HepG2 (cell line): ENCODE measurements around the gene IFRD1. TPM values are rescaled to one million over a fixed set of nuclear protein-coding genes. Genes with fewer than 3 reads are reported as not detected.

ENCODE experiments used
- ATAC-seq: fragments of 200-7000 bp; cut with Tn5 transposase; 3 replicates; pipeline ENCODE4 v1.9.1; 2020; ENCODE audit warnings: mild to moderate bottlenecking, moderate library complexity
- BruUV-seq: library from RNA; stranded (reverse); fragments of 400-500 nt; replicated peaks from 2 replicates; lab custom pipeline; 2021; lab: Mats Ljungman, UMichigan
- CTCF ChIA-PET: fragments of 300-600 bp; formaldehyde crosslinking; extraction: SDS; loops from one replicate; lab custom pipeline; 2021; ENCODE audit warnings: low total read pairs, inconsistent platforms, low intra/inter-chr PET ratio; lab: Yijun Ruan, JAX
- POLR2A ChIA-PET: fragments of 350-600 bp; sonication (Branson Sonifier 250); formaldehyde crosslinking; loops from one replicate; lab custom pipeline; 2020; ENCODE audit warnings: antibody characterized with exemption, inconsistent platforms; lab: Yijun Ruan, JAX
- DNase-seq: peaks from one replicate; pipeline ENCODE4 v3.0.0-alpha.2; 2015; ENCODE audit warnings: low spot score
- FAIRE-seq: peaks from 3 replicates; lab custom pipeline; 2011; peaks lifted over from hg19 to GRCh38; lab: Jason Lieb, UNC
- H2AFZ ChIP-seq: one replicate; pipeline ENCODE4 v1.6.1; 2011; ENCODE audit warnings: low read length, inconsistent platforms
- H3K27ac ChIP-seq: fragments of 300-600 bp; 3 replicates; pipeline ENCODE4 v1.8.0; 2011; ENCODE audit warnings: mixed run types, mild to moderate bottlenecking, mixed read lengths, low read length, inconsistent platforms; ENCODE audit not compliant: insufficient read depth; ENCODE audit errors: extremely low read length
- H3K27me3 ChIP-seq, 2 experiments: fragments of 200-600 bp in 1 of 2; 2 replicates in 1 of 2; 3 replicates in 1 of 2; pipeline versions ENCODE4 v1.6.0 to v1.8.0; 2011; ENCODE audit warnings: low read length in 2 of 2, mild to moderate bottlenecking in 2 of 2, moderate library complexity in 2 of 2, inconsistent platforms in 1 of 2; ENCODE audit not compliant: insufficient read depth in 2 of 2, control insufficient read depth in 1 of 2
- H3K36me3 ChIP-seq, 2 experiments: fragments of 200-600 bp in 1 of 2; replicated peaks in 1 of 2; 2 replicates in 1 of 2; 3 replicates in 1 of 2; pipeline versions ENCODE4 v1.5.1 to v1.8.0; 2011; ENCODE audit warnings: low read length in 2 of 2, inconsistent platforms in 1 of 2; ENCODE audit not compliant: insufficient read depth in 2 of 2, control insufficient read depth in 1 of 2
- H3K4me1 ChIP-seq: 2 replicates; pipeline ENCODE4 v1.5.1; 2012; ENCODE audit warnings: low read length, inconsistent platforms; ENCODE audit not compliant: insufficient read depth
- H3K4me2 ChIP-seq: 2 replicates; pipeline ENCODE4 v1.6.0; 2011; ENCODE audit warnings: low read depth, low read length, inconsistent platforms
- H3K4me3 ChIP-seq, 3 experiments: fragments of 200-600 bp in 1 of 3; sonication (generic), shearing (Covaris generic) in 1 of 3; replicated peaks in 1 of 3; 2 replicates each; pipeline ENCODE4 v1.5.1; 2011 to 2016; ENCODE audit warnings: low read length in 3 of 3, inconsistent platforms in 2 of 3, low read depth in 2 of 3, mild to moderate bottlenecking in 2 of 3, control low read depth in 1 of 3, mixed read lengths in 1 of 3; ENCODE audit not compliant: insufficient read depth in 1 of 3
- H3K79me2 ChIP-seq: one replicate; pipeline ENCODE4 v1.6.1; 2011; ENCODE audit warnings: low read length, inconsistent platforms; ENCODE audit not compliant: insufficient read depth
- H3K9ac ChIP-seq: 2 replicates; pipeline ENCODE4 v1.6.0; 2011; ENCODE audit warnings: mild to moderate bottlenecking, low read depth, low read length, inconsistent platforms; ENCODE audit not compliant: insufficient read depth
- H3K9me3 ChIP-seq: 2 replicates; pipeline ENCODE4 v1.5.1; 2012; ENCODE audit warnings: mild to moderate bottlenecking, low read length
- H4K20me1 ChIP-seq: 2 replicates; pipeline ENCODE4 v1.6.0; 2011; ENCODE audit warnings: inconsistent platforms, mild to moderate bottlenecking, low read length, moderate library complexity; ENCODE audit not compliant: insufficient read depth
- BRCA1 ChIP-seq: sonication (generic); formaldehyde crosslinking; IDR thresholded peaks from 2 replicates; pipeline ENCODE4 v1.4.0; 2020; ENCODE audit warnings: missing genetic modification reagents
- FOXA1 ChIP-seq, 2 experiments: fragments of 450-650 bp in 1 of 2; sonication (generic) in 1 of 2; formaldehyde crosslinking in 1 of 2; IDR thresholded peaks; 2 replicates each; pipeline versions ENCODE4 v1.4.0 to v1.6.1; 2016 to 2020; ENCODE audit warnings: missing genetic modification reagents in 1 of 2
- GATAD1 ChIP-seq: IDR thresholded peaks from 2 replicates; pipeline ENCODE4 v1.6.1; 2016; ENCODE audit warnings: missing genetic modification reagents, missing compliant biosample characterization
- HOXA5 ChIP-seq: sonication (generic); formaldehyde crosslinking; IDR thresholded peaks from 2 replicates; pipeline ENCODE4 v1.4.0; 2020; ENCODE audit warnings: missing genetic modification reagents
- KDM2A ChIP-seq: sonication (generic); formaldehyde crosslinking; IDR thresholded peaks from 2 replicates; pipeline ENCODE4 v1.4.0; 2020; ENCODE audit warnings: low read depth, missing genetic modification reagents, borderline replicate concordance
- MAFG ChIP-seq: sonication (generic); formaldehyde crosslinking; IDR thresholded peaks from 2 replicates; pipeline ENCODE4 v1.5.1; 2020; ENCODE audit warnings: mild to moderate bottlenecking, missing genetic modification reagents
- SALL2 ChIP-seq: sonication (generic); formaldehyde crosslinking; IDR thresholded peaks from 2 replicates; pipeline ENCODE4 v1.8.1; 2023; ENCODE audit warnings: mild to moderate bottlenecking, missing genetic modification reagents, inconsistent platforms
- SOX5 ChIP-seq: IDR thresholded peaks from 2 replicates; pipeline ENCODE4 v1.6.1; 2016; ENCODE audit warnings: borderline replicate concordance
- ZNF878 ChIP-seq: sonication (generic); formaldehyde crosslinking; IDR thresholded peaks from 2 replicates; pipeline ENCODE4 v1.8.1; 2023; ENCODE audit warnings: mild to moderate bottlenecking, missing genetic modification reagents, moderate library complexity
- WGBS: methylation state at CpG from one replicate; pipeline ENCODE4 v1.1.6; 2017; ENCODE audit warnings: low lambda C conversion rate; 5-methylcytosine and 5-hydroxymethylcytosine counted together
- in situ Hi-C: cut with HindIII; loops from 2 replicates; pipeline ENCODE4 v1.10.0; 2017; ENCODE audit warnings: low pct_unique_long_range_greater_than_20kb; ENCODE audit not compliant: extremely low pct_ligation_motif_present
- intact Hi-C: fragments of 100-400 bp; cut with micrococcal nuclease; formaldehyde crosslinking; loops from one replicate; pipeline ENCODE4 v1.10.0; 2022; ENCODE audit not compliant: unreplicated experiment
- polyA plus RNA-seq, 8 experiments: library from polyadenylated mRNA; depleted of rRNA in 3 of 8; stranded (reverse) in 7 of 8; unstranded in 1 of 8; fragments of >200 nt; fragmentation: Illumina TruSeq in 4 of 8; extraction: Trizol in 4 of 8; gene quantifications; 2 replicates each; pipeline versions ENCODE4 v1.2.1 to v1.2.3, GENCODE V29; 2011 to 2016; ENCODE audit warnings: low read depth in 4 of 8, missing spikeins in 1 of 8, mixed read lengths in 1 of 8; ENCODE audit not compliant: insufficient read depth in 1 of 8
- total RNA-seq, 5 experiments: library from RNA; depleted of rRNA; stranded (reverse); fragments of >200 nt; fragmentation: Illumina TruSeq; extraction: Trizol; gene quantifications; 2 replicates each; pipeline ENCODE4 v1.2.3, GENCODE V29; 2016; ENCODE audit warnings: low read depth in 1 of 5
- TF ChIP-seq, protein P1 (sequence below): sonication (generic); formaldehyde crosslinking; conservative IDR thresholded peaks from 2 replicates; pipeline ENCODE4 v1.4.0; 2020; ENCODE audit warnings: missing genetic modification reagents
- TF ChIP-seq, protein P2 (sequence below): IDR thresholded peaks from 2 replicates; pipeline ENCODE4 v1.6.1; 2016; ENCODE audit warnings: low read depth
- TF ChIP-seq, protein P3 (sequence below), 2 experiments: sonication (generic) in 1 of 2; formaldehyde crosslinking in 1 of 2; IDR thresholded peaks; 2 replicates each; pipeline versions ENCODE4 v1.5.1 to v1.6.1; 2011 to 2020; ENCODE audit warnings: borderline replicate concordance in 1 of 2, low read depth in 1 of 2, low read length in 1 of 2, mild to moderate bottlenecking in 1 of 2, missing genetic modification reagents in 1 of 2, moderate library complexity in 1 of 2
- TF ChIP-seq, protein P4 (sequence below): sonication (generic); formaldehyde crosslinking; IDR thresholded peaks from 2 replicates; pipeline ENCODE4 v1.4.0; 2020; ENCODE audit warnings: missing genetic modification reagents
- TF ChIP-seq, protein P5 (sequence below): sonication (generic); formaldehyde crosslinking; conservative IDR thresholded peaks from 2 replicates; pipeline ENCODE4 v1.4.0; 2020; ENCODE audit warnings: missing genetic modification reagents

The IFRD1 gene
- total and polyA plus RNA-seq, 2 of the 13 experiments (the other 11 are each of a cell fraction or from before 2014, with no cell fraction given), result 50.9 to 55.5 TPM

DNA sequence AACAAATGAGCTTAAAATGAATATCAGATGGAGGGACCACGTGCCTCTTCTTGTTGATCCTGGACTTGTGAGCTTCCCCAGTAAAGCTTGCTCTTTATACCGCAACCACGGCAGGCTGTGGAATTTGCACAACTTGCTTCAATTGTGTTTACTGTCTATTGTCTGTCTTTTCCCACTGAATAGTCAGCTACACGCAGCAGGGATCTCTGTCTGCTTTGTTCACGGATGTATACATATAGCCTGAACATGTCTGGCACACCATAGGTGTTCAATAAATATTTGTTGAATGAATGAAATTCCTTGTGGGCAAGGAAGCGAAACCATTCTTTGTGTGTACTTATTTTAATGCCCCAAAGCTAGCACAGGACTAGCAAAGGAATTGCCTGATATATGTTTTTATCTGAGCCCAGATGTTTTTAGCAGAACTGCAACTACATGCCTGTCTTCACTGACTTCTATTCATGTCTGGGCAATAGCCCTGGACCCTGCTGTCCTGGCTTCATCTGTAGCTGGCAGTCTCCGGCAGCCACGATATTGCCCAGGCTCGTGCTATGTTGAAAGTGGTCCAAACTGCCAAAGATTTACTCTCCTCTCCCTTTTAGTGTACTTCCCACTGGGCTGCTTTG, 29.9 kb upstream of the IFRD1 start:
- peak; percentile 60 for FAIRE-seq
- in situ Hi-C loops (no loop called here), intact Hi-C loops (no loop called here)
- peak overlapping the region; percentile 23 for H3K27ac ChIP-seq
- DNase-seq, result peak; percentile 74
- no peaks in the 10 kb centered on the region for H3K27me3 ChIP-seq
- no peaks in the 10 kb centered on the region for H4K20me1 ChIP-seq
- no peaks in the 10 kb centered on the region for H3K79me2 ChIP-seq
- H3K4me3 ChIP-seq, result peak overlapping the region in 2 of 3 experiments; percentile 21 to 53; a peak in 3 of 6 replicates
- ATAC-seq, result peak; percentile 46
- 24% methylated on average over 9 of the region's 9 CpGs for WGBS
- peaks cover 58% of the 10 kb centered on the region for H3K4me1 ChIP-seq
- BruUV-seq, result no TSS peak
- ChIA-PET CTCF (no interaction called here), POLR2A (interaction anchor here (0.8 to 4.9 kb wide), 4 partner anchors 9 to 44 kb away, joined by 3 to 64 read pairs (median 3); partner anchors contain the start of gene IFRD1)
- no peaks in the 10 kb centered on the region for H3K36me3 ChIP-seq
- peak overlapping the region; percentile 33; the same call in 1 of the 2 replicates for H3K9ac ChIP-seq
- H3K9me3 ChIP-seq, result no peaks in the 10 kb centered on the region
- H2AFZ ChIP-seq, result peak overlapping the region; percentile 81
- peak overlapping the region; percentile 68 for H3K4me2 ChIP-seq
- TF ChIP-seq SOX5 (CRISPR knock-in tag) (peak; percentile 93), MAFG (CRISPR knock-in tag) (no peak), FOXA1 (IDR thresholded peaks at IDR 0.05) (no peak), FOXA1 (CRISPR knock-in tag; IDR thresholded peaks at IDR 0.05) (peak; percentile 63), SALL2 (CRISPR knock-in tag) (no peak), KDM2A (CRISPR knock-in tag) (no peak), GATAD1 (CRISPR knock-in tag) (no peak), ZNF878 (no peak), BRCA1 (CRISPR knock-in tag) (no peak), HOXA5 (CRISPR knock-in tag) (no peak)
- TF ChIP-seq, protein P1, sequence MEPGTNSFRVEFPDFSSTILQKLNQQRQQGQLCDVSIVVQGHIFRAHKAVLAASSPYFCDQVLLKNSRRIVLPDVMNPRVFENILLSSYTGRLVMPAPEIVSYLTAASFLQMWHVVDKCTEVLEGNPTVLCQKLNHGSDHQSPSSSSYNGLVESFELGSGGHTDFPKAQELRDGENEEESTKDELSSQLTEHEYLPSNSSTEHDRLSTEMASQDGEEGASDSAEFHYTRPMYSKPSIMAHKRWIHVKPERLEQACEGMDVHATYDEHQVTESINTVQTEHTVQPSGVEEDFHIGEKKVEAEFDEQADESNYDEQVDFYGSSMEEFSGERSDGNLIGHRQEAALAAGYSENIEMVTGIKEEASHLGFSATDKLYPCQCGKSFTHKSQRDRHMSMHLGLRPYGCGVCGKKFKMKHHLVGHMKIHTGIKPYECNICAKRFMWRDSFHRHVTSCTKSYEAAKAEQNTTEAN (CRISPR knock-in tag), result peak; percentile 55; the same call in 1 of the 2 replicates
- TF ChIP-seq, protein P2, sequence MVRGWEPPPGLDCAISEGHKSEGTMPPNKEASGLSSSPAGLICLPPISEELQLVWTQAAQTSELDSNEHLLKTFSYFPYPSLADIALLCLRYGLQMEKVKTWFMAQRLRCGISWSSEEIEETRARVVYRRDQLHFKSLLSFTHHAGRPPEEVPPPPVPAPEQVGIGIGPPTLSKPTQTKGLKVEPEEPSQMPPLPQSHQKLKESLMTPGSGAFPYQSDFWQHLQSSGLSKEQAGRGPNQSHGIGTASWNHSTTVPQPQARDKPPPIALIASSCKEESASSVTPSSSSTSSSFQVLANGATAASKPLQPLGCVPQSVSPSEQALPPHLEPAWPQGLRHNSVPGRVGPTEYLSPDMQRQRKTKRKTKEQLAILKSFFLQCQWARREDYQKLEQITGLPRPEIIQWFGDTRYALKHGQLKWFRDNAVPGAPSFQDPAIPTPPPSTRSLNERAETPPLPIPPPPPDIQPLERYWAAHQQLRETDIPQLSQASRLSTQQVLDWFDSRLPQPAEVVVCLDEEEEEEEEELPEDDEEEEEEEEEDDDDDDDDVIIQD (CRISPR knock-in tag), result peak; percentile 34; the same call in 1 of the 2 replicates
- TF ChIP-seq, protein P3, sequence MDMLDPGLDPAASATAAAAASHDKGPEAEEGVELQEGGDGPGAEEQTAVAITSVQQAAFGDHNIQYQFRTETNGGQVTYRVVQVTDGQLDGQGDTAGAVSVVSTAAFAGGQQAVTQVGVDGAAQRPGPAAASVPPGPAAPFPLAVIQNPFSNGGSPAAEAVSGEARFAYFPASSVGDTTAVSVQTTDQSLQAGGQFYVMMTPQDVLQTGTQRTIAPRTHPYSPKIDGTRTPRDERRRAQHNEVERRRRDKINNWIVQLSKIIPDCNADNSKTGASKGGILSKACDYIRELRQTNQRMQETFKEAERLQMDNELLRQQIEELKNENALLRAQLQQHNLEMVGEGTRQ (IDR thresholded peaks at IDR 0.05; ENCODE audit: low read depth, low read length), result peak; percentile 28; the same call in 1 of the 2 replicates
- TF ChIP-seq, protein P3 (CRISPR knock-in tag; IDR thresholded peaks at IDR 0.05; ENCODE audit: borderline replicate concordance), result 0 out of 2 replicates have a peak, but pooled peaks have one; percentile 29
- TF ChIP-seq, protein P4, sequence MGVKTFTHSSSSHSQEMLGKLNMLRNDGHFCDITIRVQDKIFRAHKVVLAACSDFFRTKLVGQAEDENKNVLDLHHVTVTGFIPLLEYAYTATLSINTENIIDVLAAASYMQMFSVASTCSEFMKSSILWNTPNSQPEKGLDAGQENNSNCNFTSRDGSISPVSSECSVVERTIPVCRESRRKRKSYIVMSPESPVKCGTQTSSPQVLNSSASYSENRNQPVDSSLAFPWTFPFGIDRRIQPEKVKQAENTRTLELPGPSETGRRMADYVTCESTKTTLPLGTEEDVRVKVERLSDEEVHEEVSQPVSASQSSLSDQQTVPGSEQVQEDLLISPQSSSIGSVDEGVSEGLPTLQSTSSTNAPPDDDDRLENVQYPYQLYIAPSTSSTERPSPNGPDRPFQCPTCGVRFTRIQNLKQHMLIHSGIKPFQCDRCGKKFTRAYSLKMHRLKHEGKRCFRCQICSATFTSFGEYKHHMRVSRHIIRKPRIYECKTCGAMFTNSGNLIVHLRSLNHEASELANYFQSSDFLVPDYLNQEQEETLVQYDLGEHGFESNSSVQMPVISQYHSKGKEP, result no peak
- TF ChIP-seq, protein P5, sequence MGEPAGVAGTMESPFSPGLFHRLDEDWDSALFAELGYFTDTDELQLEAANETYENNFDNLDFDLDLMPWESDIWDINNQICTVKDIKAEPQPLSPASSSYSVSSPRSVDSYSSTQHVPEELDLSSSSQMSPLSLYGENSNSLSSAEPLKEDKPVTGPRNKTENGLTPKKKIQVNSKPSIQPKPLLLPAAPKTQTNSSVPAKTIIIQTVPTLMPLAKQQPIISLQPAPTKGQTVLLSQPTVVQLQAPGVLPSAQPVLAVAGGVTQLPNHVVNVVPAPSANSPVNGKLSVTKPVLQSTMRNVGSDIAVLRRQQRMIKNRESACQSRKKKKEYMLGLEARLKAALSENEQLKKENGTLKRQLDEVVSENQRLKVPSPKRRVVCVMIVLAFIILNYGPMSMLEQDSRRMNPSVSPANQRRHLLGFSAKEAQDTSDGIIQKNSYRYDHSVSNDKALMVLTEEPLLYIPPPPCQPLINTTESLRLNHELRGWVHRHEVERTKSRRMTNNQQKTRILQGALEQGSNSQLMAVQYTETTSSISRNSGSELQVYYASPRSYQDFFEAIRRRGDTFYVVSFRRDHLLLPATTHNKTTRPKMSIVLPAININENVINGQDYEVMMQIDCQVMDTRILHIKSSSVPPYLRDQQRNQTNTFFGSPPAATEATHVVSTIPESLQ, result no peak
